Right ventricle myocardium inferior (tissue), 1 donor: ENCODE data around the gene FAM193A. TPM values are rescaled to one million over a fixed set of nuclear protein-coding genes. Genes with fewer than 3 reads are reported as not detected.
"Not testable (repeated sequence)": the region's sequence is repeated elsewhere in the genome, so short reads cannot be mapped to it uniquely, and the experiment has no call there.

Experiments used
- ATAC-seq: fragments of 200-7000 bp; cut with Tn5 transposase; one replicate; pipeline ENCODE4 v1.9.1; 2020; ENCODE audit warnings: mild to moderate bottlenecking, moderate library complexity
- DNase-seq: peaks from one replicate; pipeline ENCODE4 v3.0.0; 2021; ENCODE audit errors: missing footprints
- intact Hi-C: fragments of 100-400 bp; cut with DNase I; formaldehyde crosslinking; loops from one replicate; pipeline ENCODE4 v1.11.0; 2022
- total RNA-seq: library from RNA; stranded (reverse); fragmentation: NEBNext Ultra II Directional; extraction: Animal tissue kit (Norgen Biotek cat#: 25700); gene quantifications from one replicate; pipeline ENCODE4 v1.2.1, GENCODE V29; 2021
- donor health status: DM: no; HTN: yes; CAD: no; lungs with severe emphysema.

FAM193A gene
- total RNA-seq, 1 donor from 2014 or later: 14.9 TPM

- intact Hi-C loops: no loop called here
- ATAC-seq (no peak), DNase-seq (no peak)
Measured at GRCh38 chr4:2729533-2729875, 193.1 kb downstream of the FAM193A start.

GRCh38 chr4:2731907-2732317 is 195.5 kb downstream of the FAM193A start:
- ATAC-seq (no peak), DNase-seq (no peak)
- intact Hi-C loops: no loop called here

- no peak for ATAC-seq
- intact Hi-C loops: no loop called here
- DNase-seq: no peak
Measured at GRCh38 chr4:2732526-2732925, 196.1 kb downstream of the FAM193A start.

GRCh38 chr4:2733001-2733843 is 196.8 kb downstream of the FAM193A start:
- intact Hi-C loops: no loop called here
- ATAC-seq (peak; percentile 19), DNase-seq (no peak)

- no peak for DNase-seq
- ATAC-seq: no peak
- intact Hi-C loops: no loop called here
Measured at GRCh38 chr4:2733844-2734574, 197.6 kb downstream of the FAM193A start.

GRCh38 chr4:2734612-2735011 is 198.2 kb downstream of the FAM193A start:
- no peak for ATAC-seq
- DNase-seq: no peak
- intact Hi-C loops: no loop called here

- no peak for DNase-seq
- no peak for ATAC-seq
- intact Hi-C loops: no loop called here
Measured at GRCh38 chr4:2735869-2736268, 199.4 kb downstream of the FAM193A start.

GRCh38 chr4:2738296-2738695 is 201.8 kb downstream of the FAM193A start:
- intact Hi-C loops, ATAC-seq, DNase-seq: not testable (repeated sequence)

GRCh38 chr4:2741626-2742025 is 205.2 kb downstream of the FAM193A start:
- DNase-seq (no peak), ATAC-seq (no peak)
- intact Hi-C loops: no loop called here

GRCh38 chr4:2742081-2742822 is 205.8 kb downstream of the FAM193A start:
- ATAC-seq: no peak
- intact Hi-C loops: no loop called here
- no peak for DNase-seq

- no peak for ATAC-seq
- no peak for DNase-seq
- intact Hi-C loops: no loop called here
Measured at GRCh38 chr4:2742823-2743517, 206.5 kb downstream of the FAM193A start.

GRCh38 chr4:2743518-2744445 is 207.3 kb downstream of the FAM193A start:
- intact Hi-C loops: no loop called here
- ATAC-seq (no peak), DNase-seq (no peak)

GRCh38 chr4:2744576-2745270 is 208.3 kb downstream of the FAM193A start:
- intact Hi-C loops: no loop called here
- DNase-seq (no peak), ATAC-seq (no peak)

- no peak for DNase-seq
- intact Hi-C loops: no loop called here
- ATAC-seq: no peak
Measured at GRCh38 chr4:2745516-2745915, 209.1 kb downstream of the FAM193A start.

- peak; percentile 76 for DNase-seq
- intact Hi-C loops: no loop called here
- peak; percentile 46 for ATAC-seq
Measured at GRCh38 chr4:2745981-2746806, 209.7 kb downstream of the FAM193A start.

GRCh38 chr4:2746891-2747695 is 210.6 kb downstream of the FAM193A start:
- DNase-seq: no peak
- ATAC-seq: no peak
- intact Hi-C loops: no loop called here
